ENCODE data around the gene CMTM4. TPM values are rescaled to one million over a fixed set of nuclear protein-coding genes. Genes with fewer than 3 reads are reported as not detected.

CMTM4 gene
- total RNA-seq, 1 donor from 2014 or later, result 20.1 TPM

- TF ChIP-seq CTCF (IDR thresholded peaks at IDR 0.05), result peak; percentile 87 to 96 (median 94)
- Histone ChIP-seq H3K27me3 (no peaks in the 10 kb centered on the region), H3K4me1 (peaks cover 0 to 18% of the 10 kb centered on the region in 2 donors), H3K9me3 (no peaks in the 10 kb centered on the region), H3K4me3 (no peak overlapping the region), H3K36me3 (peaks cover 29 to 44% of the 10 kb centered on the region in 2 donors), H3K27ac (peak overlapping the region in 1 of 2 donors; percentile 49)
- intact Hi-C loops (cut with DNase I), result loop anchor here (1.0 to 5.0 kb wide), 5 partner anchors 43 to 259 kb away; partner anchors contain the start of genes CMTM4 and DYNC1LI2
- DNase-seq (ENCODE audit: low spot score in 2 of 2), result peak; percentile 44 to 93
Measured at GRCh38 chr16:66608241-66609138, 88.1 kb downstream of the CMTM4 start.

DNA sequence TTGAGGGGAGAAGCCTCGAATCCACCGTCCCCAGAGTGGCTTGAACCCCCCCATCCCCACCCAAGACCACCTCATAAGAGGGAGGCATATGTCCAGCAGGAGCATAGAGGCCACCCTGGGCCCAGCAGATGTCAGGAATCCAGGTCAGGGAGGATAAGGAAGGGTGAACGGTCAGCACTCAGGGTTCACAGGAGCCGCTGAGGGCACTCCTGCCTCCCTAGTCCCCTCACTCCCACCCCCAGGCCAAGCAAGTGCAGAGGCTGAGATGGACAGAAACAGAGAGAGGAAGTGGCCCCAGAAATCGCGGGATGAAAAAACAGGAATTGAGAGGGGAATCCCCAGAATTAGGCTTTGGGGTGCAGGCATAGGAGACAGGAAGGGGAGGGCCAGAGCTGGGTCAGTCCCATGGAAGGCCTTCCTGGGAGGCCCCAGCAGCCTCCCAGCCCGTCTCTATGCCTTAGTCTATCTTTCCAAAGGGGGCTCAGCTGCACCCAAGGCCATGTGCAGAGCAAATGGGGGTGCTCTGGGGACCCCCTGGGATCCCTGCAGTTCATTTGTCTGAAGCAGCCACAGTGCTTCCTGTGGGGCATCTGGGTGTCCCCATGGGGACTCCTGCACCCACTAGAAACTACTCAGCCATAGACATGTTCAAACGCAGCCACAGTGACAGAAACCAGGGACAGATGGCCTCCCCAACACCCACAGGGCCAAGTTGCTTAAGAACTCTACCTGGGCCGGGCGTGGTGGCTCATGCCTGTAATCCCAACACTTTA lies 90.4 kb downstream of the CMTM4 start:
- TF ChIP-seq CTCF (IDR thresholded peaks at IDR 0.05), result no peak
- H3K4me1 ChIP-seq, result peaks cover 0 to 18% of the 10 kb centered on the region in 2 donors
- intact Hi-C loops (cut with DNase I), result loop anchor here (1.0 to 5.0 kb wide), 5 partner anchors 57 to 261 kb away; partner anchors contain the start of gene DYNC1LI2
- H3K9me3 ChIP-seq, result no peaks in the 10 kb centered on the region
- H3K27me3 ChIP-seq, result no peaks in the 10 kb centered on the region
- peak overlapping the region; percentile 66 to 91 for H3K4me3 ChIP-seq
- DNase-seq (ENCODE audit: low spot score in 2 of 2), result no peak
- H3K27ac ChIP-seq, result peak overlapping the region; percentile 93
- peaks cover 11 to 22% of the 10 kb centered on the region in 2 donors for H3K36me3 ChIP-seq

GRCh38 chr16:66605177-66605978 lies 91.2 kb downstream of the CMTM4 start:
- Histone ChIP-seq H3K27ac (peak overlapping the region; percentile 93), H3K4me1 (peaks cover 0 to 18% of the 10 kb centered on the region in 2 donors), H3K9me3 (no peaks in the 10 kb centered on the region), H3K27me3 (no peaks in the 10 kb centered on the region), H3K36me3 (peaks cover 7 to 15% of the 10 kb centered on the region in 2 donors), H3K4me3 (peak overlapping the region; percentile 66 to 91)
- TF ChIP-seq CTCF (IDR thresholded peaks at IDR 0.05), result no peak
- intact Hi-C loops (cut with DNase I), result loop anchor here (1.0 to 5.0 kb wide), 5 partner anchors 57 to 262 kb away; partner anchors contain the start of gene DYNC1LI2
- peak in 1 of 2 donors; percentile 82 for DNase-seq (ENCODE audit: low spot score in 2 of 2)

GRCh38 chr16:66604376-66605176 lies 92.0 kb downstream of the CMTM4 start, which contains the start of gene CMTM3:
CMTM3 (plus strand) TSS chr16:66604704; CDS start chr16:66604806, 102 bp downstream.
- Histone ChIP-seq H3K4me3 (peak within 1 kb of the TSS; percentile 66 to 91), H3K27me3 (no peaks in the 10 kb centered on the region), H3K36me3 (peaks cover 0 to 7% of the 10 kb centered on the region in 2 donors), H3K27ac (peak within 1 kb of the TSS; percentile 93), H3K9me3 (no peaks in the 10 kb centered on the region), H3K4me1 (peaks cover 0 to 18% of the 10 kb centered on the region in 2 donors)
- peak in 1 of 2 donors; percentile 83 for DNase-seq (ENCODE audit: low spot score in 2 of 2)
- peak; percentile 80 to 87 (median 83) for TF ChIP-seq CTCF (IDR thresholded peaks at IDR 0.05)
- intact Hi-C loops (cut with DNase I), result loop anchor here (1.0 to 5.0 kb wide), 5 partner anchors 56 to 263 kb away; partner anchors contain the start of gene DYNC1LI2
